ENCODE results near the gene TRABD2B.

DNA sequence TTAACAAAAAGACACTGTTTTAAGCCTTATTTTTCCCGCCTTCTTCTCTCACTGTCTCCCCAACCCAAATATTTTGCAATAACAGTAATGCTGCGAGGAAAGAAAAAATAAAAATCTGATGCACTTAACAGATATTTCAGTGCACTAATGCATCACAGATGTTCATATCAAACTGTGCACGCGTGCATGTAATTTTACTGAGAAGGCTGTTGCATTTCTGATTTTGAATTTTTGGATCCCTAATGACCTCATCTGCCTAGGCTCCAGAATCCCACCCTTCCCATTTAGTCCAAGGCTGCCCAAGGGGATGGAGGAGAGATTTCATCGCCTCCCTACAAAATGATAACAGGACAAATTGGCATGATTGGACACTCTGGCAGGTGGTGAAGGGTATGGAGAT is 5.5 kb downstream of the TRABD2B start:
- TF ChIP-seq TAF1 (IDR thresholded peaks at IDR 0.05; ENCODE audit: borderline replicate concordance, insufficient read depth, low read length) = no peak
- TF ChIP-seq POLR2AphosphoS5 (IDR thresholded peaks at IDR 0.05; ENCODE audit: low read depth, low read length) = no peak
- no peak for TF ChIP-seq SIN3A (IDR thresholded peaks at IDR 0.05; ENCODE audit: borderline replicate concordance, insufficient read depth, low read length)
- TF ChIP-seq, protein P1, sequence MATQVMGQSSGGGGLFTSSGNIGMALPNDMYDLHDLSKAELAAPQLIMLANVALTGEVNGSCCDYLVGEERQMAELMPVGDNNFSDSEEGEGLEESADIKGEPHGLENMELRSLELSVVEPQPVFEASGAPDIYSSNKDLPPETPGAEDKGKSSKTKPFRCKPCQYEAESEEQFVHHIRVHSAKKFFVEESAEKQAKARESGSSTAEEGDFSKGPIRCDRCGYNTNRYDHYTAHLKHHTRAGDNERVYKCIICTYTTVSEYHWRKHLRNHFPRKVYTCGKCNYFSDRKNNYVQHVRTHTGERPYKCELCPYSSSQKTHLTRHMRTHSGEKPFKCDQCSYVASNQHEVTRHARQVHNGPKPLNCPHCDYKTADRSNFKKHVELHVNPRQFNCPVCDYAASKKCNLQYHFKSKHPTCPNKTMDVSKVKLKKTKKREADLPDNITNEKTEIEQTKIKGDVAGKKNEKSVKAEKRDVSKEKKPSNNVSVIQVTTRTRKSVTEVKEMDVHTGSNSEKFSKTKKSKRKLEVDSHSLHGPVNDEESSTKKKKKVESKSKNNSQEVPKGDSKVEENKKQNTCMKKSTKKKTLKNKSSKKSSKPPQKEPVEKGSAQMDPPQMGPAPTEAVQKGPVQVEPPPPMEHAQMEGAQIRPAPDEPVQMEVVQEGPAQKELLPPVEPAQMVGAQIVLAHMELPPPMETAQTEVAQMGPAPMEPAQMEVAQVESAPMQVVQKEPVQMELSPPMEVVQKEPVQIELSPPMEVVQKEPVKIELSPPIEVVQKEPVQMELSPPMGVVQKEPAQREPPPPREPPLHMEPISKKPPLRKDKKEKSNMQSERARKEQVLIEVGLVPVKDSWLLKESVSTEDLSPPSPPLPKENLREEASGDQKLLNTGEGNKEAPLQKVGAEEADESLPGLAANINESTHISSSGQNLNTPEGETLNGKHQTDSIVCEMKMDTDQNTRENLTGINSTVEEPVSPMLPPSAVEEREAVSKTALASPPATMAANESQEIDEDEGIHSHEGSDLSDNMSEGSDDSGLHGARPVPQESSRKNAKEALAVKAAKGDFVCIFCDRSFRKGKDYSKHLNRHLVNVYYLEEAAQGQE (IDR thresholded peaks at IDR 0.05; ENCODE audit: insufficient read depth in 1 of 2, low read depth in 2 of 2, low read length in 2 of 2) = no peak

Measured in PFSK-1 (cell line).